ENCODE measurements around the gene SPATA2.

DNA sequence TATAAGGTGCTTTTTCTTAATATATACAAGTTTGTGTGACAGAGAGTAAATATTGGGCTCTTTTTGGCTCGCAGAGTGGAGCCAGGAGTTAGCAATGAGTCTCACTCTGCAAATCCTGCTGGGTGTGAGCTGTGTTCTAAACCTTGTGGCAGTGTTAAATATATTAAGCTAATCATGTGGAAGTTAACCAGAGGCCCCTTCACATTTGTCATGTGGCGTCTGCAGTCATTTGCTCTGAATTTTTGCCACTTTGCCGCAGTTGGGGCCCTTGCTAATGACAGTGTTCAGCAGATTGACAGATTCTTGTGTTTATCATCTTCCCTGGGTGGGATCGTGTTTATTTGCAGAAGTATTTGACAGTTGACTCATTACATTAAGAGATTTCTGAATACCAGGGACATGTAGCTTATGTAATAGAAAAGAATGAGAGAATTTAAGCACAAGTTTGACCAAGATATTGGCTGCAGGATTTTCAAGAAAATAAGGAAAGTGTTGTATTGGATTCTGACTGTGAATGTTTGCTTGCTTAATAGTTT lies 37.9 kb downstream of the SPATA2 start:
- TF ChIP-seq CTCF (IDR thresholded peaks at IDR 0.05; ENCODE audit: low read length) (no peak), EZH2 (optimal IDR thresholded peaks at IDR 0.05; ENCODE audit: low read depth, low read length) (no peak)
